Stimulated activated CD4-positive, alpha-beta T cell treated with anti-CD3 and anti-CD28 coated beads, Interleukin-1b, Interleukin-23, amount 100 ng/mL, for 1 hour (primary cell): ENCODE data around the gene WDR27.
"Not testable (repeated sequence)": the region's sequence is repeated elsewhere in the genome, so short reads cannot be mapped to it uniquely, and the experiment has no call there.

ENCODE experiments used
- DNase-seq, 2 donors: peaks; one replicate each; pipeline ENCODE4 v3.0.0-alpha.2; 2020; ENCODE audit warnings: low read depth in 2 of 2

Gene WDR27

GRCh38 chr6:169604076-169604475, 97.8 kb downstream of the WDR27 start:
- no peak for DNase-seq

- DNase-seq: not testable (repeated sequence)
These were observed 100.7 kb downstream of the WDR27 start for GRCh38 chr6:169601129-169601528.

GRCh38 chr6:169592558-169592957, 109.3 kb downstream of the WDR27 start:
- no peak for DNase-seq

- DNase-seq: no peak
These were observed 110.2 kb downstream of the WDR27 start for GRCh38 chr6:169591616-169592015.

DNA sequence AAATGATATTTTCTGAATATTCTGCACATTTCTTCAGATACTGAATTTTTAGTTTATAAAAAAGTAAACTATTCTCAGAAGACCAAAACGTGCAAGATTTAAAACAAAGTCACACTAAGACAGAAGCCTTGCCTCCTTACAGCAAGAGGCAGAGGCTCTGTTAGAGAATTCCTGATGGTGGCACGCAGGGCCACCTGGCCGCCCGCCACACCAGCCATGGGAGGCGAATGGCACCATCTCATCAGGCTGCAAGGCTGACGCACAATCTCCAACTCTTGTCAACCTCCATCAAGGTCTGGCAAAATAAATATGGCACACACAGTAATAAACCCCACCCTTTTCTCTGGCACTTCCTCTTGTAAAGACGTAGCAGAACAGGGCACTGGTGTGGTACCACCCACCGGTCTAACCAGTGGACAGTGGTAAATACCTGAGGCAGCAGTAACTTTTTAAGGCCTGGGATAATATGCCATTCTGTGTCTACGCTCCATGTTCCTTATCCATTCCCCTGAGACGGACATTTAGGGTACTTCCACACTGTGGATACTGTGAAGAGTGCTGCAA, 111.4 kb downstream of the WDR27 start:
- DNase-seq: no peak

GRCh38 chr6:169589699-169590257, 112.1 kb downstream of the WDR27 start:
- no peak for DNase-seq

DNA sequence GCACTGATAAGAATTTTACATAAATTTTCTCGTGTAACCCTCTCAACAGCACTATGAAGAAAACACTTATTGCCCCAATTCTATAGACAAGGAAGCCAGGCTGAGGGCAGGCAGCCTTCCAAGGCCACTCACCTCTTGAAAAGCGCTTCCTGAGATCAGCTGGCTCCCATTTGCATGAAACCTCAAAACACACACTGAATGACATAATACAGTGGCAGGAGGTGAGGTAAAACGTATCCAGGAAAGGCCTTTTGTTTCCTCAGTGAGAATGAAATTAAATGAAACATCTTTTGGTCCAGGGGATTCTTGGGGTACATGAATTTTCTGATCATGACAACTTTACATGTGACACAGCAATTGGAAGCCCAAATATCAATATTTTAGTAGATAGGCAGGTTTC, 112.5 kb downstream of the WDR27 start:
- no peak for DNase-seq

- no peak for DNase-seq
These were observed 113.9 kb downstream of the WDR27 start for GRCh38 chr6:169587975-169588374.

- no peak for DNase-seq
These were observed 117.8 kb downstream of the WDR27 start for GRCh38 chr6:169583886-169584541.

GRCh38 chr6:169579407-169580111, 122.3 kb downstream of the WDR27 start:
- no peak for DNase-seq

GRCh38 chr6:169577974-169578373, 123.9 kb downstream of the WDR27 start:
- DNase-seq: no peak

GRCh38 chr6:169577236-169577635, 124.6 kb downstream of the WDR27 start:
- DNase-seq: no peak

DNA sequence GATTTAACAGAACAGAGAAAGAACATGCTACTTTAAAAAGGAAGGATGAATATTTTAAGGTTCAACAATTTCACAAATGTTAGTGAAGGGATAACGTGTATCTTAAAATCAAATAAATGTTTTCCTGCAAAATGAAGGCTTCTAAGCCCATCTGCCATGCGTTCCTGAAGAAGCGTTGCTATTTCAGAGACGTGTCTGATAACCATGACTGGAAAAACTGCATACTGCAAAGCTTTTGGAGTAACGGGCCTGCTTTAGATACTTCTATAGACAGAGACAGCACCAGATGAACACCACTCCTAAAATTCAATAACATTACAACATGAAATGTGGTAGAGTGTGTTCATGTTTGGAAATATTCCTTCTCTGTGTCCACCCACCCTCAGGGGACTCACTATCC, 126.0 kb downstream of the WDR27 start:
- DNase-seq: no peak

DNA sequence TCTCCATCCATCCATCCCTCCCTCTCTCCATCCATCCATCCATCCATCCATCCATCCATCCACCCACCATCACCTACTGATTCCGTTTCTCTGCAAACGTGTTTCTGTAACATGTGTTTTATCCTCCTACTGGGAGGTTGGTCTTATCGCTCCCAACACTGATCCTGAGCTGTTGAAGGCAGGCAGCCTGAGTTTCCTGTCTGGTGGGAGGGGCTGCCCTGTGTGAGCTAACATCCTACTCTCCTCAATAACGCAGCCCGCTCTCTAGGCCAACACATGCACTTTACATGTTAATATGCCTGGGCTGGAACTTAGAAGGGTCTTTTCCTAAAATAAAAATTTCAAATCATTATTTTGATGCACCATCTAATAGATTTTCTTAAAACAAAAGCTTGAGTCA, 126.5 kb downstream of the WDR27 start:
- no peak for DNase-seq

GRCh38 chr6:169574420-169574819, 127.4 kb downstream of the WDR27 start:
- DNase-seq: no peak

DNA sequence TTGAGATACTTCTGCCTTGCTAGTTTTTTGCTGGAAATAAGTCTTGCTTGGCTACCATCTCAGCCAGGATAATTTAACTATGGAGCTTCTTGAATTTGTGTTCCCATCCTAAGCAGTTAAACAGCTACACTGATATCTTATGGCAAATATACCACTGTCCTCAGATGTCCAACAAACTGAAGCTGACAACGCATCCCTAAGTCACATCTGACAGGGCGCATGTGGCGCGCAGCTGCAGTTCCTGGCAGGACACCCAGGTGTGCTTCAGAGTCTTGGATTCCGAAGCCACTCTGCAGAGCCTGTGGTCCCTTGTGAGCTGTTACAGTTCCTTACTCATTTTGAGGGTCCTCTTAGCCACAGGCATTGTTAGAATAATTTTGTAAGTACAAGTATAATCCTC, 127.9 kb downstream of the WDR27 start:
- no peak for DNase-seq

- DNase-seq: no peak
These were observed 130.5 kb downstream of the WDR27 start for GRCh38 chr6:169571123-169571962.

GRCh38 chr6:169568314-169569087, 133.3 kb downstream of the WDR27 start:
- DNase-seq: no peak

DNA sequence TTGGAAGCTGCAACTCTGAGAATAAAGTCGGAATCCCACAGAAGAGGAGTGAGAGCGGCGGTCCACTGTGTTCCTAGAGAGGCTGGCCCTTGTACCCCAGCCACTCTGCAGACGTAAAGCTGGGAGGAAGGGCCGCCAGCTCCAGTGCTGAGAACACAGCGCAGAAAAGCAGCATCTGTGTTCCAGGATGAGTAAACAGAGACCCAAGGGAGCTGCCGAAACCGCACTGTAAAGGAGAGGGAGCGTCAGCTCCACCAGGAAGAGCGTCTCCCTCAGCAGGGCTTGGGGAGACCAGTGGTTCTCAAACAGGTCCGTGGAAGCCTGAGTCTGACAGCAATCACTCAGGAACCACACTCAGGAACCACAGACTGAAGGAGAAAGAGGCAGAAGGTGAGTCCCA, 134.0 kb downstream of the WDR27 start:
- DNase-seq: no peak

DNA sequence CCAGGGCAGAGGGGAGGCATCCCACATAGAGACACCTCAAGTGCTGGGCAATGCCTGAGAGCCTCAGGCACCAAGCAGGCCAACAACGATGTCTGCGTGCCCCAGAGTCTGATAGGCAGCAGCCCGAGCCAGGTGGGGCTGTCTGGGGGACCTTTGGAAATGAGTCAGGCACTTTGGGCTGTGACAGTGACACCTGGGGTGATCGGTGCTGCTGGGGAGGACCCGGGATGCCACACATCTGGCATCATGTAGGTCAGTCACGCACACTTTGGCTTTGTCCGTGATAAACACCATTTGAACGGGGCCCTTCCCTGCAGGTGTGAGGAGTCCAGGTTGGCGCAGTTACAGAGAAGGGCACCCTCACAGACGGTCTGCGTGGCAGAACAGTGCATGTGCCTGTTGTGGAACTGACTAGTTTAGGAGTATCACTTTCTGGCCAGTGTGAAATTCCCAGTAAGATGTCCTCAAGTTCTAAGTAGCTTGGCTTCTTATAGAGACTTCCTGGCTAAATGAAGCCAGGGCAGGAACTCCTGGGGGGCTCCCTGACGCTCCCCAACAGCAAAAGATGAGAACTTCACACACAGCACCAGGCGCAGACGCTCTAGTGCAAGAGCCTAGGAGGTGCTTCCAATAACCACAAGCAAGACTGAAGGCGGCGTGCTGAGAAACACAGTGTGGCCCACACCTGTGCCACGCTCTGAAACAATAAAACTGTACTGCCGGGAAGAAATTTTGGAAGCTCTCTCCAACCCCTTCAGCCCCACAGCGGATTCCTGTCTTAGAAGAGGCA, 134.7 kb downstream of the WDR27 start:
- no peak for DNase-seq
